CD1c-positive myeloid dendritic cell (primary cell): Measurements from ENCODE around the gene PHF23.
"Not testable (repeated sequence)": the region's sequence is repeated elsewhere in the genome, so short reads cannot be mapped to it uniquely, and the experiment has no call there.

Source experiments
- DNase-seq: peaks from one replicate; pipeline ENCODE4 v3.0.0-alpha.2; 2016; ENCODE audit errors: extremely low spot score

The PHF23 gene

DNA sequence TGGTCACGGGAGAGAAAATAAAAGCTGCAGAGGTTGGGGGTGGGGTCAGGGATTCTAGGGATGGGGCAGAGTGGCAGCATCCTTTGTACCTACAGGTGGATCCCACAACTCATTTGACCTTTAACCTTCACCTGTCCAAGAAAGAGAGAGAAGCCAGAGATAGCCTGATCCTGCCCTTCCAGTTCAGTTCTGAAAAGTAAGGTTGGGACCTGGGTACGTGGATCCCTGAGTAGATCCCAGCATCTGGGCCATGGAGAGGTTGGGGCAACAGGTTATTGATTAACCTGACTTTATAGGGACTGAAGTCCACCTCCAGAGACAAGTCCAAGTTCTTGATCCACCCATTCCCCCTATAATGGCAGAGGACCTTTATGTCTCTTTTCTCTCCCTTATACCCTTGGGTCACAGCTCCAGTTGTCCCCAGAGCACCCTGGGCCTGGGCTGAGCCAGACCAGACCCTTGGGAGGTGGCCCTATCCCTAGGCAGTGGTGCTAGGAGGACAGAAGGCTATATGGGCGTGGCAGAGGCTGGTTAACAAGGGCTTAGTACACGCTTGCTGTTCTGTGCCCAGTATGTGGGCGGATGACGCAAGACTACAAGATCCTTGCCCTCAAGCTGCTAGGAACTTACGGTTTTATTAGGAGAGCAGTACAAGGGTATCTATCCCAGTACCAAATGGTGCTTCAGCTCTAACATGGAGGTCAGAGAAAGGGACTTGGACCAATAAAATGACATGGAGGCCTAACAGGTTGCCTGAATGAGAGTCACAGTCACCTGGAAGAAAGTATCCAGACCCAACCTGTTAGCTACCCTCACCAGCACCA, 19.7 kb upstream of the PHF23 start:
- DNase-seq: peak; percentile 83

- no peak for DNase-seq
Observed at GRCh38 chr17:7256766-7257456, 17.7 kb upstream of the PHF23 start.

DNA sequence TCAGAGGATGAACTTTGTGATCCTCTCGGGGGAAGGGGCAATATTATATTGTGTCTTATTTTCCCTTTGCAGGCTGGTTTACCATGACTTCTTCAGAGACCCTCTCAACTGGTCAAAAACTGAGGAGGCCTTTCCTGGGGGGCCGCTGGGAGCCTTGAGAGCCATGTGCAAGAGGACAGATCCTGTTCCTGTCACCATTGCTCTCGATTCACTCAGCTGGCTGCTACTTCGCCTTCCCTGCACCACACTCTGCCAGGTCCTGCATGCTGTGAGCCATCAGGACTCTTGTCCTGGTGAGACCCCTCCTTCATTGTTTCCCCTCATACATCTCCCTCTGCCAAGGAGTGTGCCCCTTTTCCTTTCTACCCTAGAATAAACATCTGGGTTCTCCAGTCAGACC, 15.3 kb upstream of the PHF23 start:
- no peak for DNase-seq

GRCh38 chr17:7253082-7253481, 13.8 kb upstream of the PHF23 start:
- no peak for DNase-seq

GRCh38 chr17:7252176-7253043, 13.2 kb upstream of the PHF23 start, which contains the start of gene ELP5:
ELP5 (plus strand) TSS chr17:7252215; CDS start chr17:7252551, 336 bp downstream.
- peak; percentile 94 for DNase-seq

DNA sequence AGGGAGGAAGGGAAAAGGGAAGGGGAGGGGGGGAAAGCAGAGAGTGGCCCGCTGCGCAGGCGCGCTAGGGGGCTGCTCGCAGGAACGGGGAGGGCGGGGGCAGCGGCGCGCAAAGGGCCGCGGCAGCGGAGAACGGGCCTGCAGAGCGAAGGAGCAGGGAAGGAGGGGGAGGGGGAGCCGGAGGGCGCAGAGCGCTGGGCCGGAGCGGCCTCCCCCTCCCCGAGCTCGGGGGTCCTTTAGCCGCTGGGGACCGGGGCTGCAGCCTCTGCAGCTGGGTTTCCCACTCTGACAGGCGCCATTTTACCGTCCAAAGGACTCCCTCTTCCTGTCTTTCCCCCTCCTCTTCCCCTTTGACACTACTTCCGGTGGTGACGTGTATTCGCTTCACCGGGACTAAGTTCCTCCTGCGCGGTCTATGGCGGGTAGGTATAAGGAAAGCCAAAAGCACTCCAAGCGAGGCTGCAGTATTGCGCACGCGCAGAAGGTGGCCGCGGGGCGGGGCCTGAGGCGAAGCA, 12.5 kb upstream of the PHF23 start, which contains the start of gene CTDNEP1:
TSS of gene CTDNEP1 (minus strand) at position 74 of the 515 bp plus-strand sequence. CDS start 438 bp downstream, outside the sequence.
- DNase-seq: peak; percentile 100

DNA sequence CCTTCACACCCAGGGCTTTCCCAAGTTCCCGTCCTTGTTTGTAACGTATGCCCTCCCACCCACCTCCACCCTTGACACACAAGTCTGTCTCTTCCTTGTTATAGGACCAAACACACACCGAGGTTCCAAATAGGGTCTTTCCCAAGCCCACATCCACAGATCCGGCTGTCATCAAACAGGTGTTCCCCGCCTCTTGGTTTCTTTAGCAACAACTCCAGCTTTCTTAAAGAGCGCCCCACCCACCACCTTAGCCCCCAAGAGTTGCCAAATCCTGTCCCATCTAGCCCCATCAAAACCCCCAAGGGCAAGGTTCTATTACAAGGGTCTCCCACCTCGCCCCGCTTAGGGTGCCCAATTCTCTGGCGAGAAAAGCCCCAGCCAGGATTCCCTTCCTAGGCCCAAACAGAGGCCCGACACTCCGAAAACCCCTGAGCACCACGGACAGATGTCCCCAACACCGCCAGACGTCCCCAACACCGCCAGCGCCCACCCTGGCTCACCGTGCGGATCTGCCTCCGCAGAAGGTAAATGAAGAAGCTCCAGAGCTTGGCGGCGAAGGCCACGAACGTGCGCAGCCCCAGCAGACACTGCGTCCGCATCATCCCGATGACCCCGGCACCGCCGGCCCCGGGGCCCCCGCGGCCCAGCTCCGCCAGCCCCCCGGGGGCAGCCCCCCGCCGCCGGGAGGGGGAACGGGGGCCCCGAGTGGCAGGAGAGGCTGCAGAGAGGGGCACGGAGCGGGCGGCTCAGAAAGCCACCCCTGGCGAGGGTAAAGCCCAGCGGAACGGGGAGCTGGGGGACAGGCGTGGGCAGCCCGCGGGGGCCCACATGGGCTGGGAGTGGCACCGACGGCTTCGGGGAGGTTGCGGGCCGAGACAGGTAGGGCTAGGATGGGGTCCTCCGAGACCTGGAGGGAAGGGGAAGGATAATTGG, 11.7 kb upstream of the PHF23 start:
- peak; percentile 58 for DNase-seq

DNA sequence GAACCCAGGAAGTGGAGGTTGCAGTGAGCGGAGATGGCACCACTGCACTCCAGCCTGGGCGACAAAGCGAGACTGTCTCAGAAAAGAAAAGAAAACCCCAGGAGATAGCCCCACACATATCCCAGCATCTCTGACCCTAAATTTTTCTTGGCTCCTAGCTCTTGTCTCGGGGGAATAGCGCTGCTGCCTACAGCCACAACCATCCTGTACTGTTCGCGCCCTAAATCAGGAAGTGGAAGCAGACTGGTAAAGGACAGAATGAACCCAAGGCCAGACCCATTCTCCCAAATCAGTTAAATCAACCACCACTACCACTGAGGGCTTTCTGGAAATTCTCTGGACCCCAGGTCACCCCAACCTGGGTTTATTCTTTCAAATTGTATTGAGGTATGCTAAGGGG, 10.6 kb upstream of the PHF23 start:
- no peak for DNase-seq

DNA sequence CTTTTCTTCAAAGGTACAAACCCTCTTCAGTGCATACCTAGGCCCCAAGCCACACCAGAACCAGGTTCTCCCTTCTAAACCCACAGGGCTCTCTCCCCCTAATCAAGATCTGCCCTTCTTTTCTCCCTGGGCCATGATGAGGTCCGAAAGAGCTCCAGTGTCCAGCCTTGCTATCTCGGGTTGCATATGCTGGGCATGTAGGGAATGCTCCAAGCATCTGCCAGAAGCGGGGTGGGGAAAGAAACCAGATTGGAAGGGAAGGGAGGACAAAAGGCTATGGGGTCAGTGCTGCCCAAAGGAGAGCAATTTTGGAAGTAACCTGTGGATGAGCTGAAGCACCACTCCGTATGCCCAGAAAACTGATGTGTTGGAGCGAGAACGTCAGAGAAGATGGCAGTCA, 10.0 kb upstream of the PHF23 start:
- DNase-seq: no peak

GRCh38 chr17:7248796-7249195, 9.5 kb upstream of the PHF23 start:
- DNase-seq: no peak

GRCh38 chr17:7246779-7247178, 7.5 kb upstream of the PHF23 start:
- DNase-seq: no peak

GRCh38 chr17:7243838-7244237, 4.6 kb upstream of the PHF23 start:
- DNase-seq: not testable (repeated sequence)

GRCh38 chr17:7243453-7243729, 4.1 kb upstream of the PHF23 start:
- no peak for DNase-seq

GRCh38 chr17:7242717-7243452, 3.6 kb upstream of the PHF23 start:
- peak; percentile 95 for DNase-seq

- peak; percentile 95 for DNase-seq
Observed at GRCh38 chr17:7241783-7242716, 2.8 kb upstream of the PHF23 start, which contains the start of gene GABARAP. GABARAP (minus strand) TSS chr17:7242449; CDS start chr17:7242330, 119 bp downstream.

GRCh38 chr17:7241090-7241733, 2.0 kb upstream of the PHF23 start:
- DNase-seq: peak; percentile 59

DNA sequence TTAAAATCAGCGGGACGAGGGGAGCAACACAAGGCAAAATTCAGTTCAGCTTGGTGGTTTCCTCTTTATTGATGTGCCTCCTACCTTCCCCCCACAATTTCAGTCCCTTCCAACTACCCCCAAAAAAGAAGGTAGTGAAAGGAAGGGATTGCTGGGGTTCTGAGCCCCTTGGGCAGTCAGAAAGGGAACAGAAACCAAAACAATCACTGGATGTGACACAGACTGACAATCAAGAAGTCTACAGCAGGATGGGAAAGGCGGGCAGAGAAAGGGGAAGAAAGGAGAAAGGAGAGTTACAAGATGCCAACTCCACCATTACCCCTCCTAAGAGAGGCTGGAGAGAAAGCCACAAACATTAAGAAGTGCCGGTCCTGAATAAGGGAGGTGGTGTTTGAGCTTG, 1.1 kb upstream of the PHF23 start:
- peak; percentile 69 for DNase-seq

DNA sequence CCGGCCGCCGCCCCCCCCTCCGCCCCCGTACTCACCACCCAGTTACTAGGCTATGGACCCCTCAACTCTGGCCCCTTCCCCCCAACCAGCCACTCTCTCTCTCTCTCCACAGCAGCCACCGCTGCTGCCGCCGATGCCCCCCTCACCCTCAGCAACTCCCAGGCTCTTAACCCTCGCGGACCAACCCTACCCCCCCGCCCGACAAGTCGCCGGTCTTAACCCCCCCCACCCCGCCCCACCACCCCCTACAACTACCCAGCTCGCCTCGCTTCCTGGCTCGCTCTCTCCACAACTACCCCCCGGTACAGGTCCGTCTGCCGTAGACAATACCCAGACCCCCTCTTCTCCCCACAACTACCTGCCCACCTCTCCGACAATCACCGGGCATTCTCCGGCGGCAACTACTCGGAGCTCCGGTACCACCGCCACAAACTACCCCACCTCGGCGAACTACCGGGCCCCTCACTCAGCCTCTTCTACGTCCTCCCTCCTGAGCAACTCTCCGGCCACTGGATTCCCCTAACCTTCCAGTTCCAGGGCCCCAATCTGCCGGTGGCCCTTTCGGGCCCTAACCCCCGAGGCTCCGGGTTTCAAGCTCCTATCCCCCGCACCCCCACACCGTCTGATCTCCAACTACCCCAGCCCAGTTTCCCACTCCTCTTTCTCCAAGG, 702 bp downstream of the PHF23 start:
- DNase-seq: no peak
